ENCODE measurements around the gene SART3.
"Not testable (repeated sequence)": the region's sequence is repeated elsewhere in the genome, so short reads cannot be mapped to it uniquely, and the experiment has no call there.

Gene SART3

GRCh38 chr12:108562348-108563135 lies 1.6 kb upstream of the SART3 start, which contains the start of gene ISCU:
Gene ISCU (plus strand): TSS chr12:108562596. CDS start chr12:108562623, 27 bp downstream.
- DNase-seq (ENCODE audit: low read depth in 2 of 2): peak; percentile 96 to 98

GRCh38 chr12:108561852-108562347 lies 927 bp upstream of the SART3 start:
- no peak for DNase-seq (ENCODE audit: low read depth in 2 of 2)

- DNase-seq (ENCODE audit: low read depth in 2 of 2): no peak
These were observed 652 bp downstream of the SART3 start for GRCh38 chr12:108560321-108560721.

- no peak for DNase-seq (ENCODE audit: low read depth in 2 of 2)
These were observed 1.2 kb downstream of the SART3 start for GRCh38 chr12:108559748-108560147.

- DNase-seq (ENCODE audit: low read depth in 2 of 2): no peak
These were observed 1.8 kb downstream of the SART3 start for GRCh38 chr12:108559007-108559655.

GRCh38 chr12:108555383-108555782 lies 5.6 kb downstream of the SART3 start:
- not testable (repeated sequence) for DNase-seq (ENCODE audit: low read depth in 2 of 2)

GRCh38 chr12:108553799-108554198 lies 7.2 kb downstream of the SART3 start:
- no peak for DNase-seq (ENCODE audit: low read depth in 2 of 2)

- DNase-seq (ENCODE audit: low read depth in 2 of 2): no peak
These were observed 9.4 kb downstream of the SART3 start for GRCh38 chr12:108551535-108551934.

GRCh38 chr12:108548954-108549521 lies 11.9 kb downstream of the SART3 start:
- DNase-seq (ENCODE audit: low read depth in 2 of 2): no peak

- DNase-seq (ENCODE audit: low read depth in 2 of 2): no peak
These were observed 13.3 kb downstream of the SART3 start for GRCh38 chr12:108547686-108548085.

- no peak for DNase-seq (ENCODE audit: low read depth in 2 of 2)
These were observed 17.3 kb downstream of the SART3 start for GRCh38 chr12:108543652-108544051.

GRCh38 chr12:108542320-108542719 lies 18.7 kb downstream of the SART3 start:
- DNase-seq (ENCODE audit: low read depth in 2 of 2): no peak

- no peak for DNase-seq (ENCODE audit: low read depth in 2 of 2)
These were observed 22.3 kb downstream of the SART3 start for GRCh38 chr12:108538616-108539195.

GRCh38 chr12:108538146-108538545 lies 22.8 kb downstream of the SART3 start:
- no peak for DNase-seq (ENCODE audit: low read depth in 2 of 2)

GRCh38 chr12:108531929-108532848 lies 28.8 kb downstream of the SART3 start:
- DNase-seq (ENCODE audit: low read depth in 2 of 2): no peak

GRCh38 chr12:108530161-108530560 lies 30.8 kb downstream of the SART3 start:
- no peak for DNase-seq (ENCODE audit: low read depth in 2 of 2)

- DNase-seq (ENCODE audit: low read depth in 2 of 2): no peak
These were observed 33.8 kb downstream of the SART3 start for GRCh38 chr12:108527166-108527496.

- DNase-seq (ENCODE audit: low read depth in 2 of 2): no peak
These were observed 34.3 kb downstream of the SART3 start for GRCh38 chr12:108526482-108527165.

- no peak for DNase-seq (ENCODE audit: low read depth in 2 of 2)
These were observed 35.3 kb downstream of the SART3 start for GRCh38 chr12:108525681-108526080.

- no peak for DNase-seq (ENCODE audit: low read depth in 2 of 2)
These were observed 37.6 kb downstream of the SART3 start for GRCh38 chr12:108523365-108523764.

GRCh38 chr12:108519558-108519957 lies 41.4 kb downstream of the SART3 start:
- DNase-seq (ENCODE audit: low read depth in 2 of 2): no peak
